H54 (cell line): ENCODE data around the gene TBX15.
A peak's percentile ranks its signal among the peaks of the same experiment; 100 is the strongest.
"Not testable (repeated sequence)": the region's sequence is repeated elsewhere in the genome, so short reads cannot be mapped to it uniquely, and the experiment has no call there.

ENCODE experiments used
- DNase-seq: peaks from one replicate; pipeline ENCODE4 v3.0.0; 2011; ENCODE audit warnings: low spot score, mixed read lengths; ENCODE audit not compliant: insufficient read length
- FAIRE-seq: peaks from 3 replicates; lab custom pipeline; 2011; peaks lifted over from hg19 to GRCh38; lab: Jason Lieb, UNC
- POLR2A ChIP-seq: IDR thresholded peaks from 2 replicates; pipeline ENCODE4 v1.6.1; 2011; ENCODE audit warnings: low read depth, mild to moderate bottlenecking, low read length

The TBX15 gene

GRCh38 chr1:118973531-118974137 lies 14.5 kb downstream of the TBX15 start:
- no peak for TF ChIP-seq POLR2A
- FAIRE-seq (no peak), DNase-seq (no peak)

- DNase-seq (no peak), FAIRE-seq (no peak)
- TF ChIP-seq POLR2A, result no peak
These were observed 15.1 kb downstream of the TBX15 start for GRCh38 chr1:118973032-118973431.

DNA sequence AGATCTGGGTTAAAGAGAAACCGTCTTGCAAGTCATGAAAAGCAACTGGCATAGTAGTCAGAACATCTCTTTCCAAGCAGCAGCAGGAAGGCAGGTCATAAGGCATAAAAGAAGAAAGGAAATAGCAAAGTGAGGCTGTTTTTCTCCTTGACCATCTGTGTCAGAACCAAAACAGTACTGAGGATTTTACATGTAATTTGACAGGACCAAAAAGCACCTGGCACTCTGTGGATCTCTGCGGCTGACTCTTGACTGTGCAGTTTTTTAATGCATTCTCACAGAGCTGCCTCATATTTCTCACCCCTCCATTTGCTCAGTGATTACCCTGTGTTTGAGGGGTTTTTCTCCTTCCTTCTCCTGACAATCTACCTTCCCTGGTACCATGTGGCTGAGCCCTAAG lies 17.7 kb downstream of the TBX15 start:
- DNase-seq (no peak), FAIRE-seq (no peak)
- no peak for TF ChIP-seq POLR2A

GRCh38 chr1:118963456-118964430 lies 24.4 kb downstream of the TBX15 start:
- DNase-seq (no peak), FAIRE-seq (peak; percentile 81)
- TF ChIP-seq POLR2A, result no peak

DNA sequence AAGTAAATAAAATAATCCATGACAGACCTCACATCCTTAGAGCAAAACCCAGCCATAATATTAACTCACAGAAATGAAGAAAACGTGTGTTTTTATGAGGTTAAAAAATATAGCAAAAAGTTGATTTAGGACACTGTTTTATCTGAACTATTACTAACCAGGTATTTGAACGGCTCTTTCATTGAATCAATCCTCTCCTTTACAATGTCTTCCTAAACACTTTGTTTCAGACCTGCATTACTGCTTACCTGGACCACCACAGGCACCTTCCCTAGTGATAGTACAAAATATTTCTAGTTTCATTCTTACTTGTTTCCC lies 25.0 kb downstream of the TBX15 start:
- no peak for TF ChIP-seq POLR2A
- no peak for FAIRE-seq

GRCh38 chr1:118961156-118961555 lies 27.0 kb downstream of the TBX15 start:
- no peak for TF ChIP-seq POLR2A
- peak; percentile 70 for FAIRE-seq
- no peak for DNase-seq

More for the DNA sequence above, 25.0 kb downstream of the TBX15 start:
- DNase-seq, result no peak

- no peak for TF ChIP-seq POLR2A
- FAIRE-seq, result peak; percentile 98
- DNase-seq, result peak; percentile 26
These were observed 27.5 kb downstream of the TBX15 start for GRCh38 chr1:118960567-118961136.

- FAIRE-seq, result no peak
- no peak for TF ChIP-seq POLR2A
- no peak for DNase-seq
These were observed 28.0 kb downstream of the TBX15 start for GRCh38 chr1:118960026-118960561.

GRCh38 chr1:118958937-118959631 lies 29.1 kb downstream of the TBX15 start:
- DNase-seq, result no peak
- FAIRE-seq, result no peak
- TF ChIP-seq POLR2A, result no peak

DNA sequence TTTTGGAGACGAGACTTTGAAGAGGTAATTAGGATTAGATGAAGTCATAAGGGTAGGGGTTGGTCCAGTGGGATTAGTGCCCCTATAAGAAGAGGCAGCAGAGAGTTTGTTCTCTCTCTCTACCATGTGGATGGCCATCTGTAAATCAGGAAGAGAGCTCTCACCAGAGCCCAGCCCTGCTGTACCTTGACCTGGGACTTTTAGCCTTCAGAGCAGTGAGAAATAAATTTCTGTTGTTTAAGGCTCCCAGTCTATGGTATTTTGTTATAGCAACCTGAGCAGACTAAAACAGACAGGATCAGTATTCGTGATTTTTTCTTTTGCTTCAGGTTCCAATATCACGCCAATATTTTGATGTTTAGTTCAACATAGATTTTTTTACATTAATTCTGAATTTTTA lies 30.0 kb downstream of the TBX15 start:
- TF ChIP-seq POLR2A, result no peak
- DNase-seq (no peak), FAIRE-seq (no peak)

- not testable (repeated sequence) for DNase-seq, FAIRE-seq
These were observed 30.6 kb downstream of the TBX15 start for GRCh38 chr1:118957579-118957978.

DNA sequence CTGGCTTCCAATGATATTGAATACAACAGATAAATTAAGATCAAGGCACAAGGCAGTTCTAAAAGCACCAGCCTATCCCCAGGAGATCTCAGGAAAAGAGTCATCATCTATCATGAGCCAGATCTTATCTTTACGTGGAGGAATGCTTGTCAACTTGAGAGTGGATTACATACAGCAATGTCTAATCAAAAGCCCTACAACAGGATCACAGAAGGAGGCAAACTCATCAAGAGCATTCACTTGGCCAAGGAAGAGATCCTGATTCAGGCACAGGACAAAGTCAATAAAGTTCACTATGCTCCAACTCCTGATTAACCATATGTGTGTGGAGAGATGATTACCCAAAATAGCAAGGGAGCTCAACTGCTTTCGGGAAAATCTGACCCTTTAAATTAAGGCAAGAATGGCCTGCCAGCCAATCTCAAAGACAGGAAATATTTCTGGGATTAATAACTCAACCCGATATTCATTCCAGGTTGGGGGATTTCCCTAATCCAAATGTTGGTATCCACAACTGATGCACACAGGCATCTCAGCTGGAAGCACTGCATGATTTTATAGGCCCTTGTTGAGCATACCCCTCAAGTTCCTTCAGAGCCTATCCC lies 33.7 kb downstream of the TBX15 start:
- no peak for DNase-seq
- TF ChIP-seq POLR2A, result no peak
- FAIRE-seq, result no peak

GRCh38 chr1:118951270-118951936 lies 36.7 kb downstream of the TBX15 start:
- no peak for TF ChIP-seq POLR2A
- FAIRE-seq, result no peak

DNA sequence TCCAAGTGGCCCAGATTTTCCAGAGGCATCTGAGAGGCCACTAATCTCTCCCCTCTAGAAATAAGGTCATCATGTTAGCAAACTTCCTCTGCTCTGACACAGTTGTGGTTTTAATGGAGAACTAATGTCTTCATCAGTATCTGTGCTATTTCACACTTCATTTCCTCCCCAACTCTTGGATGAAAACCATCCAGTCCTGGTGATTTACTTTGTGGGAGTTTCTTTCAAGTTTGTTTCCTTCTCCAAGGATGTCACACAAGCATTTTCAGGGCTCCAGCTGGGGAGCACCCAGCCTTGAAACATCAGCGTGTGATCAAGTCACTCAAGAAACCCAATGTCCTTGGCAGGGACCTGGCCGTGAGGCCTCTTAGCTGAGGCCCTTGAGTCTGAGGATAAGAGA lies 38.8 kb downstream of the TBX15 start:
- no peak for TF ChIP-seq POLR2A
- no peak for DNase-seq
- FAIRE-seq, result peak; percentile 53

More at GRCh38 chr1:118951270-118951936, 36.7 kb downstream of the TBX15 start:
- no peak for DNase-seq
